GM23338 (cell line): ENCODE data around the gene EXOSC5. TPM values are rescaled to one million over a fixed set of nuclear protein-coding genes. Genes with fewer than 3 reads are reported as not detected.

ENCODE experiments used
- ATAC-seq: fragments of 200-7000 bp; cut with Tn5 transposase; 3 replicates; pipeline ENCODE4 v1.9.1; 2020
- DNase-seq: peaks from one replicate; pipeline ENCODE4 v3.0.0-alpha.2; 2015; ENCODE audit warnings: low spot score
- H2AFZ ChIP-seq: fragments of 200-600 bp; sonication (generic); 2 replicates; pipeline ENCODE4 v1.8.0; 2016; ENCODE audit warnings: antibody characterized with exemption, mild to moderate bottlenecking, moderate library complexity
- H3F3A ChIP-seq: fragments of 200-600 bp; sonication (generic); replicated peaks from 2 replicates; pipeline ENCODE4 v1.8.0; 2017; ENCODE audit warnings: antibody characterized with exemption, mixed run types, low read depth
- H3K27ac ChIP-seq: fragments of 200-600 bp; sonication (generic); 2 replicates; pipeline ENCODE4 v1.6.1; 2016; ENCODE audit warnings: low read depth
- H3K27me3 ChIP-seq: fragments of 200-600 bp; sonication (generic); 2 replicates; pipeline ENCODE4 v1.8.0; 2016; ENCODE audit warnings: mild to moderate bottlenecking, mixed run types, moderate library complexity; ENCODE audit not compliant: insufficient read depth
- H3K36me3 ChIP-seq: fragments of 200-600 bp; sonication (generic); 2 replicates; pipeline ENCODE4 v1.8.0; 2016; ENCODE audit warnings: mild to moderate bottlenecking; ENCODE audit not compliant: insufficient read depth
- H3K4me1 ChIP-seq: fragments of 200-600 bp; sonication (generic); 2 replicates; pipeline ENCODE4 v1.8.0; 2016; ENCODE audit warnings: mild to moderate bottlenecking, moderate library complexity; ENCODE audit not compliant: insufficient read depth
- H3K4me2 ChIP-seq: fragments of 200-600 bp; sonication (generic); 2 replicates; pipeline ENCODE4 v1.7.1; 2017; ENCODE audit warnings: mixed run types
- H3K4me3 ChIP-seq: fragments of 200-600 bp; sonication (generic); 2 replicates; pipeline ENCODE4 v1.6.1; 2016; ENCODE audit warnings: mixed run types
- H3K79me2 ChIP-seq: fragments of 200-600 bp; sonication (generic); replicated peaks from 2 replicates; pipeline ENCODE4 v1.8.0; 2017; ENCODE audit warnings: mild to moderate bottlenecking; ENCODE audit not compliant: insufficient read depth
- H3K9me2 ChIP-seq: fragments of 200-600 bp; sonication (generic); 2 replicates; pipeline ENCODE4 v1.8.0; 2017; ENCODE audit not compliant: insufficient read depth
- H4K20me1 ChIP-seq: fragments of 200-600 bp; sonication (generic); replicated peaks from 2 replicates; pipeline ENCODE4 v1.8.0; 2017; ENCODE audit warnings: mild to moderate bottlenecking; ENCODE audit not compliant: insufficient read depth
- H3K27ac Mint-ChIP-seq: 2 replicates; pipeline ENCODE4 v1.8.0; 2020; ENCODE audit warnings: inconsistent platforms, mild to moderate bottlenecking, moderate library complexity, mixed read lengths
- H3K27me3 Mint-ChIP-seq: 3 replicates; pipeline ENCODE4 v1.8.0; 2022; ENCODE audit warnings: low read depth, mild to moderate bottlenecking, moderate library complexity, mixed read lengths, inconsistent platforms; ENCODE audit not compliant: insufficient read depth, poor library complexity
- H3K36me3 Mint-ChIP-seq: 3 replicates; pipeline ENCODE4 v1.8.0; 2021; ENCODE audit warnings: low read depth, mild to moderate bottlenecking, inconsistent platforms, moderate library complexity, mixed read lengths
- H3K4me1 Mint-ChIP-seq: 3 replicates; pipeline ENCODE4 v1.8.0; 2020; ENCODE audit warnings: mild to moderate bottlenecking, inconsistent platforms, mixed read lengths
- H3K4me3 Mint-ChIP-seq: 3 replicates; pipeline ENCODE4 v1.8.0; 2021; ENCODE audit warnings: moderate library complexity, mild to moderate bottlenecking, inconsistent platforms, mixed read lengths
- H3K9me3 Mint-ChIP-seq: 3 replicates; pipeline ENCODE4 v1.8.0; 2020; ENCODE audit warnings: moderate library complexity, mild to moderate bottlenecking, inconsistent platforms, mixed read lengths
- ETS1 ChIP-seq: IDR thresholded peaks from 2 replicates; pipeline ENCODE4 v1.6.1; 2016; ENCODE audit warnings: antibody characterized with exemption
- EZH2phosphoT487 ChIP-seq: fragments of 200-600 bp; sonication (generic); IDR thresholded peaks from one replicate; pipeline ENCODE4 v1.8.1; 2018; ENCODE audit warnings: antibody characterized with exemption; ENCODE audit not compliant: unreplicated experiment
- JUNB ChIP-seq: IDR thresholded peaks from one replicate; pipeline ENCODE4 v1.6.1; 2016; ENCODE audit warnings: antibody characterized with exemption; ENCODE audit not compliant: unreplicated experiment
- ZNF114 ChIP-seq: fragments of 250-450 bp; sonication (Bioruptor Pico); IDR thresholded peaks from 2 replicates; pipeline ENCODE4 v1.5.0; 2020; ENCODE audit warnings: mild to moderate bottlenecking, moderate library complexity
- polyA plus RNA-seq: library from polyadenylated mRNA; unstranded; fragments of >200 nt; fragmentation: Nextera tagmentation; extraction: Ambion mirVana; gene quantifications from 2 replicates; pipeline ENCODE4 v1.2.1, GENCODE V29; 2016
- total RNA-seq: library from RNA; depleted of rRNA; stranded (reverse); fragments of >200 nt; shearing (Covaris generic); gene quantifications from 2 replicates; pipeline ENCODE4 v1.2.3, GENCODE V29; 2014
- TF ChIP-seq, protein P1 (sequence below): IDR thresholded peaks from one replicate; pipeline ENCODE4 v1.6.1; 2018; ENCODE audit warnings: antibody characterized with exemption; ENCODE audit not compliant: unreplicated experiment
- TF ChIP-seq, protein P2 (sequence below): fragments of 250-450 bp; sonication (Bioruptor Pico); IDR thresholded peaks from 2 replicates; pipeline ENCODE4 v1.5.0; 2020; ENCODE audit warnings: mild to moderate bottlenecking, moderate library complexity

EXOSC5 gene
- total and polyA plus RNA-seq, 2 experiments from 2014 or later: 65.1 to 125 TPM

GRCh38 chr19:41407271-41407670 is 10.1 kb upstream of the EXOSC5 start:
- Histone ChIP-seq H3K4me2 (no peak overlapping the region), H3F3A (peaks cover 7% of the 10 kb centered on the region; the same call in 1 of the 2 replicates), H3K79me2 (no peaks in the 10 kb centered on the region), H3K36me3 (no peaks in the 10 kb centered on the region), H3K4me1 (no peaks in the 10 kb centered on the region), H4K20me1 (no peaks in the 10 kb centered on the region; the same call in 1 of the 2 replicates), H3K4me3 (no peak overlapping the region), H2AFZ (no peak overlapping the region), H3K27ac (peak overlapping the region; percentile 67), H3K9me2 (no peaks in the 10 kb centered on the region), H3K27me3 (no peaks in the 10 kb centered on the region)
- Mint-ChIP-seq H3K27ac (peak overlapping the region; percentile 4; the same call in 1 of the 2 replicates), H3K4me1 (peaks cover 8% of the 10 kb centered on the region), H3K4me3 (no peak overlapping the region), H3K9me3 (no peaks in the 10 kb centered on the region), H3K36me3 (no peaks in the 10 kb centered on the region), H3K27me3 (peaks cover 4% of the 10 kb centered on the region)
- DNase-seq: peak; percentile 53
- TF ChIP-seq, protein P1, sequence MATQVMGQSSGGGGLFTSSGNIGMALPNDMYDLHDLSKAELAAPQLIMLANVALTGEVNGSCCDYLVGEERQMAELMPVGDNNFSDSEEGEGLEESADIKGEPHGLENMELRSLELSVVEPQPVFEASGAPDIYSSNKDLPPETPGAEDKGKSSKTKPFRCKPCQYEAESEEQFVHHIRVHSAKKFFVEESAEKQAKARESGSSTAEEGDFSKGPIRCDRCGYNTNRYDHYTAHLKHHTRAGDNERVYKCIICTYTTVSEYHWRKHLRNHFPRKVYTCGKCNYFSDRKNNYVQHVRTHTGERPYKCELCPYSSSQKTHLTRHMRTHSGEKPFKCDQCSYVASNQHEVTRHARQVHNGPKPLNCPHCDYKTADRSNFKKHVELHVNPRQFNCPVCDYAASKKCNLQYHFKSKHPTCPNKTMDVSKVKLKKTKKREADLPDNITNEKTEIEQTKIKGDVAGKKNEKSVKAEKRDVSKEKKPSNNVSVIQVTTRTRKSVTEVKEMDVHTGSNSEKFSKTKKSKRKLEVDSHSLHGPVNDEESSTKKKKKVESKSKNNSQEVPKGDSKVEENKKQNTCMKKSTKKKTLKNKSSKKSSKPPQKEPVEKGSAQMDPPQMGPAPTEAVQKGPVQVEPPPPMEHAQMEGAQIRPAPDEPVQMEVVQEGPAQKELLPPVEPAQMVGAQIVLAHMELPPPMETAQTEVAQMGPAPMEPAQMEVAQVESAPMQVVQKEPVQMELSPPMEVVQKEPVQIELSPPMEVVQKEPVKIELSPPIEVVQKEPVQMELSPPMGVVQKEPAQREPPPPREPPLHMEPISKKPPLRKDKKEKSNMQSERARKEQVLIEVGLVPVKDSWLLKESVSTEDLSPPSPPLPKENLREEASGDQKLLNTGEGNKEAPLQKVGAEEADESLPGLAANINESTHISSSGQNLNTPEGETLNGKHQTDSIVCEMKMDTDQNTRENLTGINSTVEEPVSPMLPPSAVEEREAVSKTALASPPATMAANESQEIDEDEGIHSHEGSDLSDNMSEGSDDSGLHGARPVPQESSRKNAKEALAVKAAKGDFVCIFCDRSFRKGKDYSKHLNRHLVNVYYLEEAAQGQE: no peak
- TF ChIP-seq ETS1 (no peak), EZH2phosphoT487 (no peak), ZNF114 (no peak), JUNB (no peak)
- TF ChIP-seq, protein P2, sequence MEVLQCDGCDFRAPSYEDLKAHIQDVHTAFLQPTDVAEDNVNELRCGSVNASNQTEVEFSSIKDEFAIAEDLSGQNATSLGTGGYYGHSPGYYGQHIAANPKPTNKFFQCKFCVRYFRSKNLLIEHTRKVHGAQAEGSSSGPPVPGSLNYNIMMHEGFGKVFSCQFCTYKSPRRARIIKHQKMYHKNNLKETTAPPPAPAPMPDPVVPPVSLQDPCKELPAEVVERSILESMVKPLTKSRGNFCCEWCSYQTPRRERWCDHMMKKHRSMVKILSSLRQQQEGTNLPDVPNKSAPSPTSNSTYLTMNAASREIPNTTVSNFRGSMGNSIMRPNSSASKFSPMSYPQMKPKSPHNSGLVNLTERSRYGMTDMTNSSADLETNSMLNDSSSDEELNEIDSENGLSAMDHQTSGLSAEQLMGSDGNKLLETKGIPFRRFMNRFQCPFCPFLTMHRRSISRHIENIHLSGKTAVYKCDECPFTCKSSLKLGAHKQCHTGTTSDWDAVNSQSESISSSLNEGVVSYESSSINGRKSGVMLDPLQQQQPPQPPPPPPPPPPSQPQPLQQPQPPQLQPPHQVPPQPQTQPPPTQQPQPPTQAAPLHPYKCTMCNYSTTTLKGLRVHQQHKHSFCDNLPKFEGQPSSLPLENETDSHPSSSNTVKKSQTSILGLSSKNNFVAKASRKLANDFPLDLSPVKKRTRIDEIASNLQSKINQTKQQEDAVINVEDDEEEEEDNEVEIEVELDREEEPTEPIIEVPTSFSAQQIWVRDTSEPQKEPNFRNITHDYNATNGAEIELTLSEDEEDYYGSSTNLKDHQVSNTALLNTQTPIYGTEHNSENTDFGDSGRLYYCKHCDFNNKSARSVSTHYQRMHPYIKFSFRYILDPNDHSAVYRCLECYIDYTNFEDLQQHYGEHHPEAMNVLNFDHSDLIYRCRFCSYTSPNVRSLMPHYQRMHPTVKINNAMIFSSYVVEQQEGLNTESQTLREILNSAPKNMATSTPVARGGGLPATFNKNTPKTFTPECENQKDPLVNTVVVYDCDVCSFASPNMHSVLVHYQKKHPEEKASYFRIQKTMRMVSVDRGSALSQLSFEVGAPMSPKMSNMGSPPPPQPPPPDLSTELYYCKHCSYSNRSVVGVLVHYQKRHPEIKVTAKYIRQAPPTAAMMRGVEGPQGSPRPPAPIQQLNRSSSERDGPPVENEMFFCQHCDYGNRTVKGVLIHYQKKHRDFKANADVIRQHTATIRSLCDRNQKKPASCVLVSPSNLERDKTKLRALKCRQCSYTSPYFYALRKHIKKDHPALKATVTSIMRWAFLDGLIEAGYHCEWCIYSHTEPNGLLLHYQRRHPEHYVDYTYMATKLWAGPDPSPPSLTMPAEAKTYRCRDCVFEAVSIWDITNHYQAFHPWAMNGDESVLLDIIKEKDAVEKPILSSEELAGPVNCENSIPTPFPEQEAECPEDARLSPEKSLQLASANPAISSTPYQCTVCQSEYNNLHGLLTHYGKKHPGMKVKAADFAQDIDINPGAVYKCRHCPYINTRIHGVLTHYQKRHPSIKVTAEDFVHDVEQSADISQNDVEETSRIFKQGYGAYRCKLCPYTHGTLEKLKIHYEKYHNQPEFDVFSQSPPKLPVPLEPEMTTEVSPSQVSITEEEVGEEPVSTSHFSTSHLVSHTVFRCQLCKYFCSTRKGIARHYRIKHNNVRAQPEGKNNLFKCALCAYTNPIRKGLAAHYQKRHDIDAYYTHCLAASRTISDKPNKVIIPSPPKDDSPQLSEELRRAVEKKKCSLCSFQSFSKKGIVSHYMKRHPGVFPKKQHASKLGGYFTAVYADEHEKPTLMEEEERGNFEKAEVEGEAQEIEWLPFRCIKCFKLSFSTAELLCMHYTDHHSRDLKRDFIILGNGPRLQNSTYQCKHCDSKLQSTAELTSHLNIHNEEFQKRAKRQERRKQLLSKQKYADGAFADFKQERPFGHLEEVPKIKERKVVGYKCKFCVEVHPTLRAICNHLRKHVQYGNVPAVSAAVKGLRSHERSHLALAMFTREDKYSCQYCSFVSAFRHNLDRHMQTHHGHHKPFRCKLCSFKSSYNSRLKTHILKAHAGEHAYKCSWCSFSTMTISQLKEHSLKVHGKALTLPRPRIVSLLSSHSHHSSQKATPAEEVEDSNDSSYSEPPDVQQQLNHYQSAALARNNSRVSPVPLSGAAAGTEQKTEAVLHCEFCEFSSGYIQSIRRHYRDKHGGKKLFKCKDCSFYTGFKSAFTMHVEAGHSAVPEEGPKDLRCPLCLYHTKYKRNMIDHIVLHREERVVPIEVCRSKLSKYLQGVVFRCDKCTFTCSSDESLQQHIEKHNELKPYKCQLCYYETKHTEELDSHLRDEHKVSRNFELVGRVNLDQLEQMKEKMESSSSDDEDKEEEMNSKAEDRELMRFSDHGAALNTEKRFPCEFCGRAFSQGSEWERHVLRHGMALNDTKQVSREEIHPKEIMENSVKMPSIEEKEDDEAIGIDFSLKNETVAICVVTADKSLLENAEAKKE (CRISPR knock-in tag): no peak
- ATAC-seq: peak; percentile 56
